Measurements from ENCODE around the gene DNAH8. TPM values are rescaled to one million over a fixed set of nuclear protein-coding genes. Genes with fewer than 3 reads are reported as not detected.

DNAH8 gene
- total RNA-seq, 1 experiment from 2014 or later, result under 0.01 TPM

DNA sequence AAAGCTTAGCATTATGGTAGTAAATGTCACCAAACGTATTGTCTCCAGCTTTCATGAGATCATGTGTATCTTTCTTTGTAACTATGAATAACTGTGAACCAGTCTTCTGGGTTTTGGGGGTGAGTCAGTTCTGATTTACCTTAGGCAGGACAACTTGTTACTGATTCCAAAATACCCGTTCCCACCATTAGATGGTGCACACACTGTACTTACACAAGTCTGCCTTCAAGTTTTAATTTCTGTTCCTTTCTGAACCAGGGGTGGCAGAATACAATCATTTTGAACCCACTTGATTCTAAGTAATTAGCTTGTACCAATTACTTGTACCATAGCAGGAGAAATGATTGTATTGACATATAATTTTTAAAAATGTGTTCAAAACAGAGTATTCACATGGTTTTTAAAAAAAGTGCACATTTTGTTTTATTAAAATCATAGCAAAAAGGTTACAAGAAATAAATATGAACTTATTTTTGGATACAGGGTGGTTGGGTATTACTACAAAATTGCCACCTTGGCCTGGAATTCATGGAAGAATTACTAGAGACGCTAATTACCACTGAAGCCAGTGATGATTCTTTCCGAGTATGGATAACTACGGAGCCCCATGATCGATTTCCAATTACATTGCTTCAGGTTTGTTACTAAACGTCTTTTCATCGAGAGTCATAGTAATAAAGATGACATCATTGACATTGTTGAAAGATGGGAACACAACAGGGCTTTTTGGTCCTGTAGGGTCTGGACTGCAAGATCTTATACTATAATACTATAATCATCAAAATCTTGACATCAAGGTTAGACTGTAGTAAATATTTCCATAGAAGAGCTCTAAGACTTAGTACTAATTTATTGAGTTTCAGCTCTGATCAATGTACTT, 258.3 kb downstream of the DNAH8 start:
- DNase-seq (ENCODE audit: low read depth), result peak; percentile 85

DNA sequence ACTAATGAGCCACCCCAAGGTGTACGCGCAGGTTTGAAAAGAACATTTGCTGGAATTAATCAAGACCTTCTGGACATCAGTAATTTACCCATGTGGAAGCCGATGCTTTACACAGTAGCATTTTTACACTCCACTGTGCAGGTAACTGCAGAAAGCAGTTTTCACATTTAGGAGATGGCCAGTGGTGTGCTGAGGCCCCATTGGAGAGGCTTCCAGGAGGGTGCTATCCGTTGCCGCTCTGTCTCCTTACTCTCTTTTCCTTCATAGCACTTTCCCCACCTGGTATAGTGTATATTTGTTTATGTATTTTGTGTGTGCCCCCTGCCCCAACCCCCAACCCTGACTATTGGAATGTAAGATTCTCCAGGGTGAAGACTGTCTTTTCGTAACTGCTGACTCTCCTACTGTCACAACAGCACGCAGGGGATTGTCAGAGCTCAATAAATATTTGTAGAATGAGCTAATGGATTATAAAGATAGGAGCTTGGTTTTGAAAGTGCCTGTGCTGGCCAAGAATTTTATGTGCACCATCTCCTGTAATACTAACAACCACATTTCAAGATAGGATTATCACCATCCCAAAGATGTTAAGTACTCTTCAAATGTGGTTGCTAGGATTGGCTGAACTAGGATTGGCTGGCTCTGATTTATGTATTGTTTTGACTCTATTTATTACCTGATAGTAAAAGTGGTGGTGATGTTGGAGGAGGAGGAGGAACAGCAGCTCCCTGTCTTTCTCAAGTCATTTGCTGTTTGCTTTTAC, 259.5 kb downstream of the DNAH8 start:
- DNase-seq (ENCODE audit: low read depth), result peak; percentile 68

DNA sequence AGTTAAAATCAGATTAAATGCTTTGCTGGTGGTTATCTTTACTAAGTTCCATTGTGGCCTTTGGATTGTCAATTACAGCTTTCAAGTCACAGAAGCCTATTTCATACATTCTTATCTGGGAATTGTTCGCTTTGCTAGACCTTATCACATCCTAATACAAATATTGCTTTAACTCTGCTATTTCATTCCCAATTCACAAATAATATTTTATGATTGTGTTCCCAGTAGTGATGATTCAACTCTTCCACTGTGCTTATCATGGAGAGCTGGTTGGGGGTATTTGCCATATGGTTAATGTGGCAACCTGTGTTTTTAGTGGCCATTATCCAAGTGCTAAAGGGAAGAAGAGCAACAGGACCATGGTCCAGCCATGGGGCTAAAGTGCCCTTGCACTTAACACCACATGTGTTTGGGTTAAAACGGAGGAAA, 260.5 kb downstream of the DNAH8 start:
- peak; percentile 76 for DNase-seq (ENCODE audit: low read depth)

DNA sequence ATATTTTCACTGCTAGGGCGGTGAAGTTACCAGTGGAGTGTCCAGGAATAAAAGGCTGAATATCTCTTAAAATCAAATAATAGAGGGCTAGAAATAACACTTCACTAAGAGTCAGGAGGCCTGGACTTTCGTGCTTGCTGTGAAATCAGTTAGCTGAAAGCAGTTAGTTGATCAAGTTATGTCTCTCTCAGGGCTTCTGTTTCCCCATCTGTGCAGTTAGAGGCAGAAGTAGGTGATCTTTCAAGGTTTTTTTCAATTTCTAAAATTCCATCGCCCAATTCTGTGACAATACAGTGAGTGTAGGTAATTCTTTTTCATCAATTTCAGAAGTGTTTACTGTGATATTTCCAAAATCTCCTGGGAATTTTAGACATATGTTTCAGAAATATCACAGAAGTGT, 260.9 kb downstream of the DNAH8 start:
- DNase-seq (ENCODE audit: low read depth), result no peak

DNA sequence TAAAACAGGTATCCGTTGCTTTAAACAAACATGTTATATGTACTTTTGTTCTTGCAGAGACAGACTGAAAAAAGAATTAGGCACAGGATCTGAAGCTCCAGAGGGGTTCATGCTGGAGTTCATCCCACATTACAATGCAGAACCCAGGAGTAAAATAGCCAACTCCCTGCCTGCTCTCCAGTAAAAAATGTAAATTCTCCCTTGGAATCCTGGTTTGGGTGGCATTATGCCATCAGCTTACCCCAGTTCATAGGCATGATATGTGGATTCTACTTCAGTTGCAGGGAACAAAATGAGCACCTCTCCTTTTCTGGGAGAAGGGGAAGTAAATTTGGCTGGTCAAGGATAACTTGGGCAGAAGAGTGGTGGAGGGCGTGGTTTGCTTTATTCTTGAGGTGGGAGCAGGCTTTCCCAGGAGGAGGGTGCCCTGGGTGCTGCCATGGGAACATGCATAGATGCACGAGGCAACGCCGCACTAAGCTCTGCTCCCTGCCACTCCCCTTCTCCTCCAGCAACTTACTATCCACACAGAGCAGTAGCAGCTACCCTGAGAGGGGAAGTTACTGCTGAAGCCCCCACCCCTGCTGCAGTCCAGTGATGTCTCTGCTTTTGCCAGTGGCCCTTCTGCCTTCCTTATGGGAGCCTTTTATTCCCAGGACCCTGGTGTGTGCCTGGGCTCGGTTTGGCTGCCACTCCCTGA, 261.8 kb downstream of the DNAH8 start:
- no peak for DNase-seq (ENCODE audit: low read depth)

DNA sequence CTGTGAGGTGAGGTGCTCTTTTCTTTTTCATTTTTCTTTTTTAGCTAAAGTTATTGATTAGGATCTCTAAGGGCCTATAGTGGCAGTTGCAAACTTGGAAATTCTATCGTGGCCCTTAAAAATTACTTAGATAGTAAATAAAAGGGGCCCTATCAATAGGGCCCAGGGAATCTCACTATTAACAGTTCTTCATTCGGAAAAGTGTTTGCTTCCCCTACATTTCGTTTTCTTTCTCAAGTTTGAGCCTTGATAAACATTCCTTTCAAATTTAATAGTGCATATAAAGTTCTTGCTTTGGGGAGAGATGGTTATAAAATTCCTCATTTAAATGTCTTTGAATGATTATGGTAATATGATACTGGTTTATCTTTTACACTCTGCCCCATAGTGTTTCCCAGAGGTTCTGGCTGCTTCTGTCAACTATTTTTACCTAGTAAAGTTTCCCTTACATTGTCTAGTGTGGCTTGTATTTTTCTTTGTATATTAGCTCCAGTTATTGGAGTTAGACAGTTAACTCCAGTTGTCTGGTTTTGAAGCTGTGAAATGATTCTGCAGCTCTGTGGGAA, 263.1 kb downstream of the DNAH8 start:
- no peak for DNase-seq (ENCODE audit: low read depth)

DNA sequence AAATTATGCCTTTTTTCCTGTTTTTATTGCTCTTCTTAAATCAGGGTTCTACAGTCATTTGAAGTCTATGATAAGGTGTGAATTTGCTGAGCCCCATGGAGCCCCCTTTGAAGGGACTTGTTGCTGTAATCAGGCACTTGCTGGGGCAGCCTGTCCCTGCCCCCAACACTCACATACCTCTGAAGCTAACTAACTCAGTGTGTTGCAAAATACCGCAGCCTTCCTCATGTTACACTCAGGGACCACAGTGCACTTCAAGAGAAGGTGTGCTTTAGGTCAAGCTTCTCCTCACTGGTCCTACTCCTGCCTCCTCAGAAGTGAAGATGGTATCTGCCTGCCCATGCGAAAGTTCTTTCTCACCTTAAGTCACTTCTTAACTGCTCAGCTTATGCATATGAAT, 267.4 kb downstream of the DNAH8 start:
- peak; percentile 21 for DNase-seq (ENCODE audit: low read depth)

DNA sequence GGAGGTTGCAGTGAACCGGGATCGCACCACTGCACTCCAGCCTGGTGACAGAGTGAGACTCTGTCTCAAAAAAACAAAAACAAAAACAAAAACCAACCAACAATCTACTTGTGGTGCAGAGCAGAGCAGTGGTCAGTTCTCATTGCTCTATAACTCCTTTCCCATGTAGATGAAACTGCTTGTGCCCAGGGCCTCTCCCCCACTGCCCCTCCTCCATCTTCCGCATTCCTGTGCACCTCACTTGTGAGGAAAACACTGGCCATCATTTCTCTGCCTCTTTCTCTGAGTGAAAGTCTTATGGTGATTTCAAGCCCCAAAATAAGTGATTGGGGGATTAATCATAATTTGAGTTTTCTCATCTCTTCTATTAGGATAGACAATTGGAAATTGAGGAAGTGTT, 269.6 kb downstream of the DNAH8 start:
- no peak for DNase-seq (ENCODE audit: low read depth)

DNA sequence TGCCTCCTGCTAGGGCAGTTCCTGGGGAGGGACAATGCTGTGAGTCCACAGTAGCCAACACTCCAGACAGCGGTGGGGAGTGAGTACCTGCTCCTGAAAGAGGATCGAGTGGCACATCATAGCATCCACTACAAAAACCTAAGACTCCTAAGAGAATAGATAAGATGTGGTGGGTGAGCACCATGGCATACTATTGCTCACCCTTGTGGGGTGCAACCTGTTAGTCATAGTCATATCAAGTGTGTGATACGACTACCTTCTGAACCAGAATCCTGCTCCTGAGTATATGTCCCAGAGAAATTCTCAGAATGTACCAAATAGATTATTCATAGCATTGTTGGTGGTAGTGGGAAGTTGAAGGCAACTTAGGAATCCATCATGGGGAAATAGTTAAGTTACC, 270.7 kb downstream of the DNAH8 start:
- DNase-seq (ENCODE audit: low read depth), result no peak

DNA sequence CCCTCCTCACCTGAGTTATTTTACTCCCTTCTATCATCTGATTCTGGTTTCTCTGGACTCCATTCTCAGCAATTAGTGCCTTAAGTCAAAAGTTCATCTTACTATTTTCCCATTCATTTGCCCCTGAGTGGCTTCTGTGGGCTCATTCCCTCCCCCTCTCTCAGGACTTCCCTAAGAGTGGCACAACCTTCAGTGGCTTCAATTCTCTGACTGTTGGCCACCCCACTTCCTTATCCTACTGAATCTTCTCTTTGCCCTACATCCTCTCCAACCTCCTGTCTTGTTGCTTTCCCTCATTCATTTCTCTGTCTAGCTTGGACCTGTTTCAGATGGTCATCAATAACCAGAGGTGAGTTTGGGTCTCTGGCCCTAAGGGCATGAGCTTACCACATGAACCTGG, 272.4 kb downstream of the DNAH8 start:
- no peak for DNase-seq (ENCODE audit: low read depth)

DNA sequence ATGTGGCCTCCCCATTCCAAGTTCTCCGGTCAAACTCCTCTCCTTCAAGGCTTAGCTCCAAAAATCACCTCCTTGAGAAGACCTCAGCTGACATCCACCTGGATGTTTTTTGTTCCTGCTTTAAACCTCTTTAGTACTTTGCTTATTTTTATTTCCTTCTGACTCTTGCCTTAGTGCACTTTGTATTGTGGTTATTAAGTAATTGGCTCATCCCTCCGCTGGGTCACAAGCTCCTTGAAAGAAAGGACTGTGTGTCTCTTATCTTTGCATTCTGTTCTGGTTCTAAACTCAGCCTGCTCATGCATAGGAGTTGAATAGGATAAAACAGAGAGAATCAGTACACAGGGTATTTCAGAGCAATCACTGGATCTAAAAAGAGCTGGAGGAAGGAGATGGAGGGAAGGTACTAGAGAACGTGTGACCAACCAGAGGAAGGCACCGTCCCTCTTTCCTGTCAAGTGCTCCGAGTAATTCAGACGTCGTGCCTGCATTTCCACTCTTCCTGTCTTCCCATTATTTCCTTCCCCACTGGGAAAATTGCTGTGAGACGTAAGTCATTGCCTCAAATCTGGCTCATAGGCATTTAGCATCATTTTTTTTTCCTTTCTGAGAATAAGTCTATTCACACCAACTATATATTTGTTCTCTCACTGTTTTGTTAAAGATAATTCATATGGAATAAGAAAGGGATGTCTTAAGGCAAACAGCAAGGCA, 273.8 kb downstream of the DNAH8 start:
- DNase-seq (ENCODE audit: low read depth), result no peak

DNA sequence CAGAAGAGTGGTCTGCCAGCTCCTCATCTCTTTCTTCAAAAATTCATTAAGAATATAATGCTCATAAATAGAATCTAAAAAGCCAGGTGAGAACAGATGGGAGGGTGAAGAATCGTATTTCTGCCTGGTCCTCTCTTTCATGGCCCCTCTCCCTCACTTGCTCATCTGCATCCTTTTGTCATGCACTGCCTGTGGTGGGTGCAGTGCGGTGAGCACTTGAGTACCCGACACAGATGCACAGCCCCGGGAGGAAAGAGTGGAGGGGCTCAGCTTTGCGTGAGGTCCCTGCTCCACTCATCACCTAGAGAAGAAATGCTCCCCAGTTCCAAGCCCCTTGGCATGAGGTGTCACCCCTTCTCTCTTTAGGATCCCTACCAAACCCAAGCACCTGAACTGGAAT, 275.4 kb downstream of the DNAH8 start:
- DNase-seq (ENCODE audit: low read depth), result no peak

DNA sequence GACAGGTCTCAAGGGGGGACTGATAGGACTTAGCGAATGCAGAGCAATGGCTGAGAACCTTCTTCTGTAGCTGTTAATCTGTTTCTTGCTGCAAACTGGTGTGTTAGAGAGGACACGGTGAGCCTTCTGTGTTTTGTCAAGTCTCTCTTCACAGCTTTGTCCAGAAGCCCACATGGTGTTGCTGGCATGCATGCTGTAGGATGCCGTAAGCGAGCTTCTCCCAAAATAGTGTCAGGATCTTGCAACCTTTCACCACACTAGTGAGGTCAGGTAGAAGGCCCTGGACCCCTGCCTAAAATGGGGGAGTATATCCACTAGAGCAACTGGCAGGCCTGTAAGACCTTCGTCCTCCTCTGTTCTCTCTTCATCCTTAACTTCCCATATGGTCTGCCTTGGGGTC, 281.6 kb downstream of the DNAH8 start:
- DNase-seq (ENCODE audit: low read depth), result no peak

DNA sequence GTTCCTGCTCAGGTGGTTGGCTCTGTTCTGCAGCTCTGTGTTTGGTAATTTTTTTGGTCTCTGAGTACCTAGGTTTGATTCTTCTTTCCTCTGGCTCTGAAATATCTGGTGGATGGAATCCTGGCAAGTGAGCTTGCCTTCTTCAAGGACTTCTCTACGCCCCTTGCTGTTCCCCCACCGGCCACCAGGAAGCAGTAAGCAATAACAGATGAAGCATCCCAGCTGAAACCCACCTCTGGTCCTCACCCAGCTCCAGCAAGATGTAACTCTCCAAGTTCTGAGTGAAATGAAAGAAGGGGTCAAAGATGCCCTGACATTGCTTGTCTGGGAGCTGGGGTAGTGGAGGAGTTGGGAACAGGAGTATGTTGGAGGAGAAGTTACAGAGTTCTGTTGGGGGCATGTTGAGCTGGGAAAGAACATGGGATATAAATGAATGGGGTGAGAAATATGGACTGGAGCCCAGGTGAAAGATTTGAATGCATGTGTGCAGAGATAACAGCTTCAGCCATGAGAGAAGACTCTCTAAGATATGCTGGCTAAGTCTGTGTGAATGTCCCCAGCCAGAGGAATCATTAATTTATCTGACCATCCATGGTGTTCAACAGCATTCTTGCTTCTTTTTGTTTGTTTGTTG, 282.1 kb downstream of the DNAH8 start:
- DNase-seq (ENCODE audit: low read depth), result peak; percentile 51

DNA sequence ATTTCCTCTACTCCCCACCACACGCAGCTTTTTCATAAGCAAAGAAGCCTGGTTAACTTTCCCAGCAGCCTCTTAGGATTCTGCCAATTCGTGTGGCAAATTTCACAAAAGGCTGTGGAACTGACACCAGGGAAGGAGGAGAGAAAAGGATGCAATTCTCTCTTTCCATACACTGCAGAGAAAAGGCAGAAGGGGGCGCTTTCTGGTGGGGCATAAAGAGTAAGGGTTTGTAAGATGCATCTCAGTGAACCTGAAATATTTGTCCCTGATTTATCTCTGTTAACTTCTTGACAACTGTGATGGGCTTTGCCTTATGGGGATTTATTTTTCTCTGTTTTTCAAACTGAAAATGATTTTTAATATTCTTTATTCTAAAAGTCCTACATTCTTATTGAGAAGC, 288.0 kb downstream of the DNAH8 start:
- peak; percentile 15 for DNase-seq (ENCODE audit: low read depth)

DNA sequence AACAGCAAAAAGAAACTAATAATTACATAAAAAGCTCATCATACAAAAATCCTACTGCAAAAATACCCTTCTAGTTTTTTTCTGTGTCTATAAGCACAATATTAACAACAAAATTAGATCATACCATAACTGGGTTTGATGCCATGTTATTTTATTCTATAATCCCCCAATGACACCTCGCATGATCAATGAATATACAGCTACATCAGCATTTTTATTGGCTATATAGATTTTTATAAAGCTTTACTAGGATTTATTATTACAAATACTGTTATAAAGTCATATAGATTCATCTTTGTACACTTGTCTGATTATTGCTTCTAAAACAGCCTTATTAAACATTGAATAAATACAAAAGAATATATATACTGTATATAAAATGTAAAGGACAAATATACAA, 288.4 kb downstream of the DNAH8 start:
- no peak for DNase-seq (ENCODE audit: low read depth)

DNA sequence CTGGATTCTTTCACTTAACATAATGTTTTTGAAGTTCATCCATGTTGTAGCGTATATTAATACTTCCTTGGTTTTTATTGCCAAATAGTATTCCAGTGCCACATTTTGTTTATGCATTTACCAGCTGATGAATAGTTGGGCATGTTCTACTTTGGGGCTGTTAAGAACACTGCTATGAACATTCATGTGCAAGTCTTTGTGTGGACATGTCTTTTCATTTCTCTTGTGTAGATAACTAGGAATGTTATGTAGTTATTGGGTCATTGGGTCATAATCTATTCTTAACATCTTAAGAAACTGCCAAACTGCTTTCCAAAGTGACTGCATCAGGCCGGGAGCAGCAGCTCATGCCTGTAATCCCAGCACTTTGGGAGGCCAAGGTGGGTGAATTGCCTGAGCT, 289.7 kb downstream of the DNAH8 start:
- no peak for DNase-seq (ENCODE audit: low read depth)

DNA sequence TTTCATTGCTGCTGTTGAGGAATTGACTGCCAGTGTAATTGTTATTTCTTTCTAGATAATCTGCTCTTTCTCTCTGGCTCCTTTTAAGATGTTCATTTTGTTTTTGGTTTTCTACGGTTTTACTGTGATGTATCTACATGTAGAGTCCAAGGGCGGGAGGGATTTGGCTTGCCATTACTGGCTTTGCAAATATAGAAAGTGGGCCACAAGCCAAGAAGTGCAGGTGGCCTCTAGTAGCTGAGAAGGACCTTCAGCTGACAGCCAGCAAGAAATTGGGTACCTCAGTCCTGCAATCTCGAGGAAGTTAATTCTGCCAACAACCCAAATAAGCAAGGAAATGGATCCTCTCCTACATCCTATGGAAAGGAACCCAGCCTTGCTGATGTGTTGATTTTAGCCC, 290.7 kb downstream of the DNAH8 start:
- no peak for DNase-seq (ENCODE audit: low read depth)

DNA sequence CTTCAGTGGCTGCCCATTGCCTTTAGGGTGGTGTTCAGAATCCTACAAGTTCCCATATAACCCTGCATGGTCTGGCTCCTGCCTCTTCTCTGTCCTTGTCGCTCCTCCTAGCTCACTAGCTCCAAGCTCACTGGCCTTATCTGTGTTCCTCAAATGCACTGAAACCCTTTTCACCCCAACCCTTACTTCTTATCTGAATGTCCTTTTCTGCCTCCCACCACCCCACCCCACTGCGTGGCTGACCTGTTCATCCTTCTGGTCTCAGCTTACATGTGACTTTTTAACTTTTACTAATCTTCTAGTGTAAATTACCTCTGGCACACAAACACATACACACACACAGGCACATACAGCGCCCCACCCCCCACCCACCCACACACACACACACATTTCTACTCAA, 292.5 kb downstream of the DNAH8 start:
- no peak for DNase-seq (ENCODE audit: low read depth)

DNA sequence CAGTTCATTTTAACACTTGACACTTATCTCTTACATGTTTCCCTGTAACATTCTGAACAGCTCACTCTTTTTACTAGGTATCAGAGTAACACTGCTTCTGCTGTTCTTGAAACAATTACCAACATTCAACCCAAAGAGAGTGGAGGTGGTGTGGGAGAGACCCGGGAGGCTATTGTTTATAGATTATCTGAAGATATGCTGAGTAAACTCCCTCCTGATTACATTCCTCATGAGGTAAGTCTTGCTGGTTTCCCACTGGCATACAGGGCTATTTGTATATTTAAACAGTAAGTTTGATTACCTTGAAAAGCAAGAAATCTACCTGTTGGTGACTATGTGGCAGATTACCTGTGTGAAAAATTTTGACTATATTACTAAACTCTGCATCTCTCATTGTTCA, 293.6 kb downstream of the DNAH8 start:
- DNase-seq (ENCODE audit: low read depth), result no peak

DNA sequence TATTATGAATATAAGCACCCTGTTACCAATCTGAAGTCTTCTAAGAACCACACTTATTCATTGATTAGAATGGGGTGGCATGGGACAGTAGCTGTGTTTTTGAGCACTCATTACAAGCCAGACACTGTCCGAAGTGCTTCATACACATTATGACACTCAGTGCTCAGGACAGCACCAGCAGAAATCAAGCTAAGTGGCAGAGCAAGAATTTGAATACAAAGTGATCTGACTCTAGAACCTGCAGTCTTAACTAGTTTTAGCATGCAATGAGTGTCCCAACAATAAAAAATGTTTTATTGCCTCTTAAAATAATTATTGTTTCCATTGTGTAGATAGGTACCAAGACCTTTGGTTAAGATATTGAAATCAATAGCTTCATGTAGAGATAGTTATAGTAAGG, 294.4 kb downstream of the DNAH8 start:
- DNase-seq (ENCODE audit: low read depth), result no peak

Measured in Daoy (cell line).